ENCODE data around the gene NAPA. TPM values are rescaled to one million over a fixed set of nuclear protein-coding genes. Genes with fewer than 3 reads are reported as not detected.
"Not testable (repeated sequence)": the region's sequence is repeated elsewhere in the genome, so short reads cannot be mapped to it uniquely, and the experiment has no call there.

Gene NAPA
- total RNA-seq, 2 donors from 2014 or later: 75.8 to 83.8 TPM

DNA sequence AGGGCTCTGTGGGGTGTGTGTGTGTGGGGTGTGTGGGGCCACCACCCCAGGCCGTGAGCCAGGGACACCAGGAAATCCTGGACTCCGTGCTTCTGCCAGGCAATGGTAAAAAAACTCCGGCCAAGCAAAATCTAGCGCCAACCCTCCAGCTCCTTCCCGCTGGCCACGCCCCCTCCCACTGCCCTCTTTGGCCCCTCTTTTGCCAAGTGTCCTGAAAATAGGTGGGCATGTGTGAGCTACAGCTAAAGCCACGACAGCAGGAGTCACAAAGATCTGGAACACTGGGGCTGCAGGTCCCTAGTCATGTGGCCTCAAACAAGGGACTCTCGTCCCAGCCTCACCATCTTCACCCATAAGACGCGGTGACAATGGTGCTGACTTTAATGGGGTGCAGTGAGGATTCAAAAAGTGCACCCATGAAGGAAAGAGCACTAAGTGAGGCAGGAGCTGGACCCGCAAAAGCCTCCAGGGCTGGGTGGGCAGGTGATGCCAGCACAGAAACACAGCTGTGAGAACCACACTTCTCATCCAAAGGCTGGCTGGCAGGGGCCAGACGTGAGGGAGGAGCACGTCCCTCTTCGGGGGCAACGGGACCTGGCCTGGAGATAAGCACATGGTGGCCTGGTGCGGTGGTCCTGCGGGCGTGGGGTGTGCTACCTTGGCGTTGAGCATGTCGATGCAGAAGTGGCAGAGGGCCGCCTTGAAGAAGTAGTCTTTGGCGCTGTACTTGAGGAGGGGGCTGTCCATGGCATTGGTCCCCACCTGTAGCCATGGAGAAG lies 23.3 kb downstream of the NAPA start:
- DNase-seq (ENCODE audit: low spot score): peak; percentile 60
- intact Hi-C loops (cut with DNase I): no loop called here

DNA sequence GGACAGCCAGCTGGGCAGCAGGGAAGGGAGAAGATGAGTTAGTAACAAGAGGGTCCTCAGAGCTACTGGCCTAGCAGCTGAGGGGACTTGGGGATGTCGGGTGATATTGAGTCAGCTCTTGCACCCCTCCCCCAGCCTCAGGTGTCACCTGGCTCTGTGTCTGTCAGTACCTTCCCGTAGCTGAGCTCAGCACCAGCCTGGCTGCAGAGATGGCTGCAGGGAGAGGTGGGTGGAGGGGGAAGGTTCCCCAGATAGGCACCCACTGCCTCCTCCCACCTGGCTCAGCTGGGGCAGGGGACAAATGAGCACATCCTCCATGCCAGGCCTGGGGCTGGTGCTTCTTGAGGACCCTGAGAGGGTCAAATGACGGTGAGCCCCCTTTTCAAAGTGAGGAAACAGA lies 24.0 kb downstream of the NAPA start:
- DNase-seq (ENCODE audit: low spot score): peak; percentile 71

DNA sequence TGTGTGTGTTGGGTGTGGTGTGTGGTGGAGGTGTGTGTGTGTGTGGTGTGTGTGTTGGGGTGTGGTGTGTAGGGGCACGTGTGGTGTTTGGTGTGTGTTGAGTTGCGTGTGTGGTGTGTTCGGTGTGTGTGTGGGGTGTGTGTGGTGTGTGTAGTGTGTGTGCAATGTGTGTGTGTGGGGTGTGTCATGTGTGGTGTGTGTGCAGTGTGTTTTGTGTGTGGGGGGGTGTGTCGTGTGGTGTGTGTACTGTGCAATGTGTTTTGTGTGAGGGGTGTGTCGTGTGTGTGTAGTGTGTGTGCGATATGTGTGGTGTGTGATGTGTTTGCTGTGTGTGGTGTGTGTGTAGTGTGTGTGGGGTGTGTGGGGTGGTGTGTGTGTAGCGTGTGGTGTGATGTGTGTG lies 24.8 kb downstream of the NAPA start:
- intact Hi-C loops (cut with DNase I): no loop called here
- no peak for DNase-seq (ENCODE audit: low spot score)

More for the DNA sequence above, 24.0 kb downstream of the NAPA start:
- intact Hi-C loops (cut with DNase I): no loop called here

DNA sequence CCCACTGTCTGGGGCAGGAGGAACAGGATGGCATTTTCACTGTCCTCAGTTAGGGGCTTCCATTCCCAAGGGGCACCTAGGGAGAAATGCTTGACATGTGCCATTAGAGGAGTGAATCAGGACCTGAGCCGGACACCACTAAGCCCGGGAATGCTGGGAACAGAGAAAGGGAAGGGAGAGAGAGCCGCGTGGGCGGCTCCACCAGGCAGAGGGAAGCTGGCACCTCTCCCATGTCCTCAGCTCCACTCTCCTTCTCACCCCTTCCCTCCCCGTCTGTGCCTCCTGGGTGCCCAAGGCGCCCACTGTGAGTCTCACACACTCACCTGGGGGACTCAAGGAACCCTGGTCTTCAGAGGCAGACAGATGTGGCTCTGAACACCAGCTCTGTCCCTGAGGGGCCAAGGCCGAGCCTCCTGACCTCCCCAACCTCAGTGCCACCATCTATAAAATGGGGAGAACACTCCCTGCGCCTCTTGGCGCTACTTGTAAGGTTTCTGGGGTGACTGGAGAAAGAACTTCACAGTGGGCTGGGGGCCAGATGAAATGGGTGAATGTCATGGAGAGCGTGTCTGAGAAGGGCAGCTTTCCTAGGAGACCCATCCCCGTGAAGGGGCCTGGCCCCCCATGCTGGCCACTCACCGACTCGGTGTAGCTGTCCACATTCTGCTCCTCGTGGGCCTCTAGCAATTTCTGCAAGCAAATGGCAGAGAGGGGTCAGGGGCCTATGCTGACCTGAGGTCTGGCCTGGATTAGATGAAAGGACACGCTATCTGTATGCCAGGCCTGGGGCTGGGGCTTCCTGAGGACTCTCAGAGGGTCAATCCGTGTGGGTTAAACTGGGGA lies 25.6 kb downstream of the NAPA start:
- intact Hi-C loops (cut with DNase I): no loop called here
- DNase-seq (ENCODE audit: low spot score): peak; percentile 70

DNA sequence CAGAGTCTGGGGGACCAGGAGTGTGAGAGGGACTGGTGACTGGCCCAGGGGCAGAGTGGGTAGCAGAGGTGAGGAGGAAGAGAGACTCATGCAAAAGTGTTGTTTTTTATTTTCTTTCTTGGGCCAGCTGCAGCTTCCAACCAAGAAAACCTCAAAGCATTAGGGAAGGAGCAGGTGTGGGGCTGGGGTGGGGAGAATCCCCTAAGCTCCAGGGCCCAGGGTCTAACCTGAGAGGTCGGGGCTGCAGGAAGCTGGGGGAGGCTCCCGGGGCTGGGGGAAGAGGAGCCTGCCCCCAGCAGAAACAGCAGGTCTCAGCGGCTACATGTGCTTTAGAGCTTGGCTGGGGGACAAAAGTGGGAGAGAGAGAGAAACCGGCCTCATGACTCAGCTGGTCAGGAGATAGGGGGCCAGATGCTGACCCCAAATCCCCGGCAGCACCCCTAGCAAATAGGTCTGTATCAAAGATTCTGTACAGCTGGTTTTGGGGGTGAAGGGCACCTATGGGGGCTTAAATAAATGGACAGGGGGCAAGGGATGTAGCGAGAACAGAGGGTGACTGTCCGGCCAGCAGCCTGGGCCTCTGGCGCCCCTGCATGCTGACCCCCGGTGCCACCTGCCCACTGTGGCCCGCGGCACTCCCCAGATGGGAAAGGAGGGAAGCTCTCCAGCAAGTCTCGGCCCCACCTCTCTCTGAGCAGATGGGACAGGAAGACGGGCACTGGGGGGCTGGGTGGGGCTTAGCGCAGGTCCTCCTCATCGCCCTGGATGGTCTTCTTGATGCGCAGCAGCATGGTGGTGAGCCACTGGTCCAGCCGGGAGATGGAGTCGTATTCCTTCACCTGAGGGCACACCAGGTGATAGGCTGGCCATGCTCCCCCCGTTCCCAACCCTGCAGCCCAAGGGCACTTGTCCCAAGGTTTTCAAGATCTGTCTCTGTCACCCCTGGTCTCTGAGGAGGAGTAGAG lies 27.0 kb downstream of the NAPA start:
- intact Hi-C loops (cut with DNase I): no loop called here
- DNase-seq (ENCODE audit: low spot score): no peak

DNA sequence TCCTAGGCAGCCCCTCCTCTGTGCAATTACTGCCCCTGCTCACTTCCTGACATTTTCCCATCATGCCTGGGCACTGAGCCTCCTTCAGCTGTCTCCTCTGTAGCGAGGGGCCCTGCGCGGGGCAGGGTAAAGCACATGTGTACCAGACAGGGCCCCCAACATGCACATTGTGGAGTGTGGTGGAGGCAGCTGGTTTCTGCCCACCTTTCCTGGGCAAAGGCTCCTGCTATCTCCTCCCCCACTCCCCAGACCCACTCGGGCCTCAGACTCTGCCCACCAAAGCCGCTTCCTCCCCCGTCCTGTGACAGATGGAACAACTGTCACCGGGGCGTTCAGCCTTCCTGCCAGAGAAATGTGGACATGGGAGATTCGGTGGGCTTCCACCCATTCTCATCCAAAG lies 28.0 kb downstream of the NAPA start:
- intact Hi-C loops (cut with DNase I): no loop called here
- peak; percentile 58 for DNase-seq (ENCODE audit: low spot score)

DNA sequence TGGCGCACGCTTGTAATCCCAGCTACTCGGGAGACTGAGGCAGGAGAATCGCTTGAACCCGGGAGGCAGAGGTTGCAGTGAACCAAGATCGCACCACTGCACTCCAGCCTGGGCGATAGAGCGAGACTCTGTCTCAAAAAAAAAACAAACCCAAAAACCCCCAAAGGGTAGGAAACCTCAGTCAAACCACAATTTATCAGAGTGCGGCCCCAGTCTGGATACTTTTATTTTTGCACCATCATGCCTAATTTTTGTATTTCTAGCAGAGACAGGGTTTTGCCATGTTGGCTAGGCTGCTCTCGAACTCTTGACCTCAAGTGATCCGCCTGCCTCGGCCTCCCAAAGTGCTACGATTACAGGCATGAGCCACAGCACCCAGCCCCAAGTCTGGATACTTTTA lies 28.6 kb downstream of the NAPA start:
- intact Hi-C loops (cut with DNase I): not testable (repeated sequence)

DNA sequence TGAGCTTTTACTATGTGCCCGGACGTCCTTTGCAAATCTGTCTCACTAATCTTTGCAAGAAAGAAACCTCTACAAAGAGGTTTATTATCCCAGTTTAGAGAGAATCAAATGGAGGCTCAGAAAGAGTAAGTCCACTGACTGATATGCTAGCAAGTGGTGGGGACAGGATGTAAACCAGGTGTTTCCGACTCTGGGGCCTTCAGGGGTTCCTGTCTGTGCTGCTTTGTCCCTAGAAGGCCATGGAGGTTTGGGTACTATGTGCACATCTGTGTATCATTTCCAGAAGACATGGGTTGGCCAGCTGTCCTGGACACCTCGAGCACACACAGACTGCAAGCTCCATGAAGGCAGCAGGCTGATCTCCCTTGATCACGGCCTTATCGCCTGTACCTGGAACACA lies 29.7 kb downstream of the NAPA start:
- intact Hi-C loops (cut with DNase I): no loop called here
- no peak for DNase-seq (ENCODE audit: low spot score)

More for the DNA sequence above, 28.6 kb downstream of the NAPA start:
- not testable (repeated sequence) for DNase-seq (ENCODE audit: low spot score)

DNA sequence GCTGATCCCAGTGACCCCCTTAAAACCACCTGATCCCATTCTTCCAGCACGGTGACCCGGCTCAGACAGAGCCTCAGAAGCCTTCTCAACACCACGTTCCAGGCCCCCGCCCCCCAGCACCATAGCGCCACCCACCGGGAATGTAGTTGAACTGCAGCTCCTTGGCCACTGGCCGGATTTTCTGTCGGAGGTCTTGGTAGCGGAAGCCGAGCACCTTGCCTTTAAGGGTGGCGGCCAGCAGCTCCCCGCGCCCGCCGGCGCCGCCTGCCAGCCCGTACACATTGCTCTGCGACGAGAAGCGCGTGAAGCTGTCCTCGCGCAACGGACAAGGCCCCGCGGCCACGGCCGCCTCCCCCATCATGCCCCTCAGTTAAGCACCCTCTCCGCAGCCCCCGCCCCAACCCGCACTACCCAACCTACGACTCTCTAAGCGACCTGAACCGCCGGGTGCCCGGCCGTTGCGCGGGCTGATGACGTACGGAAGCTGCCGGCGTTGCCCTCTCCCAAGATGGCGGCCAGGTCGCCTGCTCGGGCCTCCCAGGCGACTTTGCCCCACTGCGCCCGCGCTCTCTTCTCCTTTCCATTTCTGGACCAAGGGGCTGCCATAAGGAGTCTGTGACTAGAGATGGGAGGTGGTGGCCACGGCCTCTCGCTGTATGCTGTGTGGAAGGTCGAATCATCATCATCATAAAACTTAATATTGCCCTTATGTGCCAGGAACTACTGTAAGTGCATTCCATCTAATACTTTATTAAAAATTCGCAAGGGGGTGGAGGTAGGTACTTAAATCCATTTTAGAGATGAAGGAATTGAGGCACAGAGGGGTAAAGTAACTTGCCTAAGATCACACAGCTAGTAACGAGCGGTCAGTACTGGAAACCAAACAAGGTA lies 30.8 kb downstream of the NAPA start, which contains the start of gene KPTN:
TSS of gene KPTN (minus strand) at position 420 of the 891 bp plus-strand sequence. CDS start at position 361, 59 bp downstream.
- DNase-seq (ENCODE audit: low spot score): peak; percentile 97
- intact Hi-C loops (cut with DNase I): no loop called here

DNA sequence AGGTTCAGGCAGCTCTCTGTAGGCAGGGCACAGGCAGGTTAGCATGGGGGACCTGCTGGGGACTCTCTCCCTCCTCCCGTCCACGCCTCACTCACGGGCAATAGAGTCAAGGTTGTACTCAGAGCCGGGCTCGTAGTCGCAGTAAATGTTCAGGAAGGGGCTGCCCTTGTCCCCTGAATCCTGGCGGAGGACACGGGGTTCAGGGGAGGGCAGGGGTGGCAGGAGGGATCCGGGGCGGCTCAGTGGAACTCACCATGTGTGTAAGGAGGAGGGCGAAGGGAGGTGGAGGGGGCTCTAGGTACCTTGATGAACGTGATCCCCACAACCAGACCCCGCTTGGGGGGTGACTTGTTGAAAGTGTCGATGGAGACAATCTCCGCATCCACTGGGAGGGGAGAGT lies 31.7 kb downstream of the NAPA start:
- intact Hi-C loops (cut with DNase I): no loop called here
- DNase-seq (ENCODE audit: low spot score): no peak

DNA sequence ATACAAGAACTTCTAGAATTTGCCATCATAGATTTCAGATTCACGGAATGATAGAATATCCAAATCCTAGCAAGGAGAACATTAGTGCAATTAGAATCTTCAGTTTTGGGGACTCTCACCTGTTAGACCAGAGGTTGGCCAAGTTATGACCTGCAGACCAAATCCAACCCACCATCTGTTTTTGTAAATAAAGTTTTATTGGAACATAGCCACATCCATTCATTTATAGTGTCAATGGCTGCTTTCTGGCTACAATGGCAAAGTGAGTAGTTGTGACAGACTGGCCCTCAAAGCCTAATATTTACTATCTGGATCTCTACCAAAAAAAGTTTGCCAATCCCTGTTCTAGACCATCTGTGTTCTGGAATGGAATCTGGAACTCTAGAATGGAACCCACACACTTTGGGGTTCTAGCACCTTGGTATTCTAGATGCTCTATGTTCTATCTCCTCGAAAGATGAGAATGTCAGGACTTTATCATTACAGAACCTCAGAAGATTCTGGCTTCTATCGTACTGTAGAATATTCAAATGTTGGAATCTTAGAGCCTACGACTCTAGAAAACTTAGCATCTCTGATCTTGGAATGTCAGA lies 33.3 kb downstream of the NAPA start:
- intact Hi-C loops (cut with DNase I): no loop called here
- no peak for DNase-seq (ENCODE audit: low spot score)

DNA sequence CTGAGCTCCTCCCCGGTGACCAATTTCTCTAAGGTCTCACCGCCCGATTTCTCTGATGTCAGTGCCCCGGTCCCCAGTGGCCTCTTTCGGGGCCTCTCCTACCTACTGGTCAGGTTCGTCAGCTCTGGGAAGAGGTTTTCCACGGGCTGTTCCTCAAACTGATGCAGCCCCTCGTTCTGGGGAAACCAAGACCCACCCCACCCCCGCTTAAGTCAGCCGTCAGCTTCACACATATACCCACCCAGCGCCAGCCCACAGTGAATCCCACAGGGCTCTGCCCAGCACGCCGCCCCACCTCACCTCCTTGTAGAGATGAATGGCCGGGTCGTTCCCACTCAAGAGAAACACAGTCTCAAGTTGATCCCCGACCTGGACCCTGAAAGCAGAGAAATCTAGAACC lies 34.2 kb downstream of the NAPA start:
- intact Hi-C loops (cut with DNase I): no loop called here
- no peak for DNase-seq (ENCODE audit: low spot score)

DNA sequence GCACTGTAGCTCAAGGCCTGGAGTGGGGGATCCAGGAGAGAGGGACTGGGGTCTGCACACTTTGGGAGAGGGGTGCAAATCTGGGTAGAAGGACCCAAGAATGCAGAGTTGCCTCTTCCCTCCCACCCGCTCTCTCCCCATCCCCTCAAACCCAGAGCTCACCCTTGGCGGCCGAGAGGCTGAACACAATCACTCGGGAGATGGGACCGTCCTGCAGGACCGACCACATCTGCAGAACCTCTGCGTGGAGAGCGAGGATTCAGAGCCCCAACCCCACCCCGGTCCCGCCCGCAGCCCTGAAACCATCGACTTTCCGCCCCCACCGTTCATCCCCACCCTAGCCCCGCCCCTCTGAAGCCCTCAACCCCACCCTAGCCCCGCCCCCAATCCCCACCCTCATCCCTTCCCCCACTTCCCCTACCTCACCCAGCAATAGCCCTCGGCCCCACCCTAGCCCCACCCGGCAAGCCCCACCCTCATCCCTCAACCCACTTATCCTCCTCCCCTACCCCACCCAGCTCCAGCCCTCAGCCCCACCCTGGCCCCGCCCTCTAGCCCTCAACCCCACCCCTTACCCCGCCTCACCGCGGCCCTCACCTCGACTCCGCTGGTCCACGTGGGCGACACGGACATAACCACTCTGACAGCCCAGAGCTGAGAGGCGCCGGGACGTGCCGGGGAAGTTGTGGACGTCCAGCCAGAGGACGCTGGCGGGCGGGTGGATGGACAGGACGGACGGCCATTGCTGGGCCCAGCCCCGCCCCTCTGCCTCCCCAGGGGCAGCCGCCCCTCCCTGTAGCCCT lies 35.0 kb downstream of the NAPA start:
- intact Hi-C loops (cut with DNase I): no loop called here
- no peak for DNase-seq (ENCODE audit: low spot score)

DNA sequence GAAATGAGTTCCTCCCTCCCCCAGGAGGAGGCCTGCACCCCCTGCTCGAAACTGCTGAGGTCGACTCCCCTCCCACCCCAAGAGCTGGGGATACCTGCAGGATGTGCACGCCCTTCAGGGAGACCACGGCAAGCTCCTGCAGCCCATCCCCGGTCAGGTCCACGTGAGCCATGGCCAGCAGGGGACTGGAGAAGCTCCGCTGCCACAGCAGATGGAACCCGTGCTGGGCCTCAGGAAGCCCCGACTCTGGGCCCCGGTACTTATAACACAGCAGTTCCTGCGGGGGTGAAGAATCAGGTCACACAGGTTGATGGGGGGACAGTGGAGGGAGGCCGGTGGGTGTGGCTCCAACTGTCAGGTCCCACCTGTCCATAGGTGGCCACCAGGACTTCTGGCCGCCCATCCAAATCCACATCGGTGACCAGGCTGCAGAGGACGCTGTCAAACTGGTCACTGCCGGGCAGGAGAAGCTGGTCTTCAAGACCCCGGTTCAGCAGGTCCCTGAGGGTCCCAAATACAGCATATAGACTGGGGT lies 38.4 kb downstream of the NAPA start:
- DNase-seq (ENCODE audit: low spot score): no peak

DNA sequence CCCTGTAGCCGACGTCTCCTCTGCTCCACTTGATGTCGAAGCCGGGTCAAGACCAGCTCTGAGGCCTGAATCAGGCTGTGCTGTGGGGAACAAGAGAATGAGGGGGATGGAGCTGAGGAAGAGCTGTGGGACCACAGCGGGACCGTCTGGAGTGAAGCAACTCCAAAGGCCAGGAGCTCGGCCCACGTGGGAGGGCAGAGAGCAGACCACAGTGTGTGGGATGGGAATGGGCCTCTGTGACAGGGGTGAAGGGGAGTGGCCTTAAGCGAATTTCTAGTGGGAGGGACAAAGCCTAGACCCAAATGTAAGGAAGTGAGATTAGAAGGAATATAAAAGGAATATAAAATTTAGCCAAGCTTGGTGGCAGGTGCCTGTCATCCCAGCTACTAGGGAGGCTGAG lies 39.4 kb downstream of the NAPA start:
- no peak for DNase-seq (ENCODE audit: low spot score)
- intact Hi-C loops (cut with DNase I): no loop called here

More for the DNA sequence above, 38.4 kb downstream of the NAPA start:
- intact Hi-C loops (cut with DNase I): no loop called here

DNA sequence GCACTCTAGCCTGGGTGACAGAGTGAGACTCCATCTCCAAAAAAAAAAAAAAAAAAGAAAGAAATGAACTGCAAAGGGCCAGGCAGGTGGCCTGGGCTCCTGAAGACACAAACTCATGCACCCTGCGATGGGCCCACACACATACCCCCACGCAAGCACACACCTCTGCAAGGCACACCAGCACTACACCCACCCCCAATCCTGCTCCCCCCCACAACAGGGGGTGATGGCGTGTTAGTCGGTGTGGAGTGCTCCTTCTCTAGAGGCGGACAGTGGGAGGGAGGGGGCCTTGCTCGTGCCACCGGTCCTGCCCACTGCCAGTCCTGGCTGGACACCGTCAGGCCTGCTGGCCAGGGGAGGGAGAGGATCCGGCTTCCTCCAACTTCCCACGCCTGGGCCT lies 41.5 kb downstream of the NAPA start:
- no peak for DNase-seq (ENCODE audit: low spot score)
- intact Hi-C loops (cut with DNase I): no loop called here

All from posterior vena cava (tissue), 2 donors.